ENCODE measurements around the gene SST.

Gene SST

DNA sequence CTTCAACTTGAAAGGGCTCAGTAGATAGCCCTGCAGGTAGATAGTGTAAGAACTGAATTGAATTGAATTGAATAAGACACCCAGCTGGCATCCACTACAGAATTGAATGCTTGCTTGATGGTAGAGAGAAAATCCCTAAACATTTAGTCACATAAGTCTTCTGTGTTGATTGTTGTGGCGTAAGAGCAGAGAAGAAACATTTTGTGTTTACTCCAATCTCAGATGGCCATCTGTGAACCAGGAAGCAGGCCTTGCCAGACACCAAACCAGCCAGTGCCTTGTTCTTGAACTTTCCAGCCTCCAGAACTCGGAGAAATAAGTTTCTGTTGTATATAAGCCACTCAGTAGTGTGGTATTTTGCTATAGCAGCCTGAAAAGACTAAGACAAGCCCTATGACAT is 43.6 kb downstream of the SST start:
- no peak for DNase-seq

- DNase-seq, result no peak
These were observed 45.6 kb downstream of the SST start for GRCh38 chr3:187624588-187624987.

- no peak for DNase-seq
These were observed 46.8 kb downstream of the SST start for GRCh38 chr3:187623285-187623814.

- DNase-seq, result no peak
These were observed 48.3 kb downstream of the SST start for GRCh38 chr3:187621881-187622280.

DNA sequence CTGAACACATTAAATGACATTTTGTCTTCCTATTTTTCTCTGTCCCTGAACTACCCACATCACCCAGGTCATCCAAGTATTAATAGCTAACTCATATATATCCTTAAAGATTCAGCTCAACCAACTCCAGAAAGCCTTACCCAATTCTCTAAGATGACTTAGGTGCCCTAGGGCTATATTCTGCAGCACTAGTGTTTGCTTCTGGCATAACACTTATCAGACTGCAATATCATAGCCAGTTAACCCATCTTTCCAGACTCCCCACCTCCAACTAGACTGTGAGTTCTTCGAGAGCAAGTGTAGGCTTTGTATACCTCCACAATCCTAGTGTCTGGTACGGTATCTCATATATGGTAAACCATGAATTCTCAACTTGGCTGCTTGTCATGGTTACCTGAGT is 50.7 kb downstream of the SST start:
- DNase-seq, result no peak
